ENCODE results near the gene LHFPL4. TPM values are rescaled to one million over a fixed set of nuclear protein-coding genes. Genes with fewer than 3 reads are reported as not detected.

Gene LHFPL4
- total and polyA plus RNA-seq, 7 experiments from 2014 or later: 0.08 to 0.13 TPM; not detected in 5

DNA sequence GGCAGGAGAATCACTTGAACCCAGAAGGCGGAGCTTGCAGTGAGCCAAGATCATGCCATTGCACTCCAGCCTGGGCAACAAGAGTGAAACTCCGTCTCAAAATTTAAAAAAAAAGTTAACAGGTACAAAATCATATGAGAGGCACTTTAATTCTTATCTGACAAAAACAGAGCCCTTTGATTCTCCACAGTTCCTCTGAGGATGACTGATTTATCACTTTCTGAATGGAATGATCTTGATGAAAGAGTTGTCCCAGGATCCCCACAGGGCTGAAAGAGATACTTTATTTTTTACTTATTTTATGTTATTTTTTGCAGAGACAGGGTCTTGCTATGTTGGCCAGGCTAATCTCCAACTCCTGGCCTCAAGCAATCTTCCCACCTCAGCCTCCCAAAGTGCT, 4.0 kb downstream of the LHFPL4 start:
- H3K4me3 Mint-ChIP-seq: no peak overlapping the region
- peaks cover 2 to 13% (median 10%) of the 10 kb centered on the region in 7 donors for H3K4me1 Mint-ChIP-seq
- no peak overlapping the region for H3K27ac Mint-ChIP-seq
- H3K36me3 ChIP-seq (ENCODE audit: control insufficient read depth in 2 of 3, insufficient read depth in 3 of 3, low read length in 3 of 3): no peaks in the 10 kb centered on the region
- H3K36me3 Mint-ChIP-seq: peaks cover 3 to 11% (median 5%) of the 10 kb centered on the region in 5 donors
- ATAC-seq (no peak), DNase-seq (no peak)
- H3K9me3 Mint-ChIP-seq: peaks cover 0 to 24% (median 7%) of the 10 kb centered on the region in 11 donors
- ChIA-PET POLR2A (no interaction called here), CTCF (no interaction called here)
- intact Hi-C loops (cut with micrococcal nuclease): no loop called here
- no peak overlapping the region for H3K27ac ChIP-seq (ENCODE audit: low read depth, low read length)
- no peaks in the 10 kb centered on the region for H3K4me1 ChIP-seq (ENCODE audit: control insufficient read depth in 2 of 2, insufficient read depth in 2 of 2, low read length in 2 of 2)
- H3K9me3 ChIP-seq (ENCODE audit: control insufficient read depth in 2 of 3, low read length in 3 of 3): no peaks in the 10 kb centered on the region
- no peak overlapping the region for H3K4me3 ChIP-seq (ENCODE audit: low read length)
- H3K27me3 ChIP-seq (ENCODE audit: control insufficient read depth in 2 of 2, insufficient read depth in 2 of 2, low read length in 2 of 2): no peaks in the 10 kb centered on the region
- H3K27me3 Mint-ChIP-seq: peaks cover 31 to 85% (median 68%) of the 10 kb centered on the region in 5 donors

- DNase-seq (no peak), ATAC-seq (no peak)
- intact Hi-C loops (cut with micrococcal nuclease): no loop called here
- ChIA-PET CTCF (interaction anchor here (0.6 kb wide), 1 partner anchor 8 kb away, joined by 3 read pairs; no protein-coding TSS in a partner anchor), POLR2A (no interaction called here)
- no peaks in the 10 kb centered on the region for H3K4me1 ChIP-seq (ENCODE audit: control insufficient read depth in 2 of 2, insufficient read depth in 2 of 2, low read length in 2 of 2)
- no peak overlapping the region for H3K27ac Mint-ChIP-seq
- no peak overlapping the region for H3K4me3 ChIP-seq (ENCODE audit: low read length)
- H3K9me3 Mint-ChIP-seq: peaks cover 0 to 26% (median 7%) of the 10 kb centered on the region in 11 donors
- H3K36me3 ChIP-seq (ENCODE audit: control insufficient read depth in 2 of 3, insufficient read depth in 3 of 3, low read length in 3 of 3): no peaks in the 10 kb centered on the region
- no peaks in the 10 kb centered on the region for H3K9me3 ChIP-seq (ENCODE audit: control insufficient read depth in 2 of 3, low read length in 3 of 3)
- H3K27me3 ChIP-seq (ENCODE audit: control insufficient read depth in 2 of 2, insufficient read depth in 2 of 2, low read length in 2 of 2): no peaks in the 10 kb centered on the region
- H3K27ac ChIP-seq (ENCODE audit: low read depth, low read length): no peak overlapping the region
- peaks cover 2 to 13% (median 10%) of the 10 kb centered on the region in 7 donors for H3K4me1 Mint-ChIP-seq
- H3K4me3 Mint-ChIP-seq: no peak overlapping the region
- H3K27me3 Mint-ChIP-seq: peaks cover 25 to 83% (median 68%) of the 10 kb centered on the region in 5 donors
- peaks cover 3 to 11% (median 5%) of the 10 kb centered on the region in 5 donors for H3K36me3 Mint-ChIP-seq
Measured at GRCh38 chr3:9548991-9549390, 4.6 kb downstream of the LHFPL4 start.

GRCh38 chr3:9542182-9542581, 11.4 kb downstream of the LHFPL4 start:
- CTCF ChIA-PET: no interaction called here

GRCh38 chr3:9536212-9536611, 17.4 kb downstream of the LHFPL4 start:
- CTCF ChIA-PET: no interaction called here

More at GRCh38 chr3:9542182-9542581, 11.4 kb downstream of the LHFPL4 start:
- H3K36me3 Mint-ChIP-seq: peaks cover 0 to 5% (median 0%) of the 10 kb centered on the region in 5 donors
- Histone ChIP-seq H3K4me3 (ENCODE audit: low read length) (no peak overlapping the region), H3K4me1 (ENCODE audit: control insufficient read depth in 2 of 2, insufficient read depth in 2 of 2, low read length in 2 of 2) (no peaks in the 10 kb centered on the region), H3K9me3 (ENCODE audit: control insufficient read depth in 2 of 3, low read length in 3 of 3) (no peaks in the 10 kb centered on the region), H3K36me3 (ENCODE audit: control insufficient read depth in 2 of 3, insufficient read depth in 3 of 3, low read length in 3 of 3) (no peaks in the 10 kb centered on the region), H3K27ac (ENCODE audit: low read depth, low read length) (no peak overlapping the region), H3K27me3 (ENCODE audit: control insufficient read depth in 2 of 2, insufficient read depth in 2 of 2, low read length in 2 of 2) (no peaks in the 10 kb centered on the region)
- H3K4me3 Mint-ChIP-seq: no peak overlapping the region
- intact Hi-C loops (cut with micrococcal nuclease): no loop called here
- POLR2A ChIA-PET: no interaction called here
- no peak for DNase-seq
- H3K27ac Mint-ChIP-seq: no peak overlapping the region
- H3K4me1 Mint-ChIP-seq: no peaks in the 10 kb centered on the region
- H3K9me3 Mint-ChIP-seq: peaks cover 0 to 13% (median 0%) of the 10 kb centered on the region in 11 donors
- H3K27me3 Mint-ChIP-seq: peaks cover 0 to 27% (median 22%) of the 10 kb centered on the region in 5 donors
- ATAC-seq: no peak

DNA sequence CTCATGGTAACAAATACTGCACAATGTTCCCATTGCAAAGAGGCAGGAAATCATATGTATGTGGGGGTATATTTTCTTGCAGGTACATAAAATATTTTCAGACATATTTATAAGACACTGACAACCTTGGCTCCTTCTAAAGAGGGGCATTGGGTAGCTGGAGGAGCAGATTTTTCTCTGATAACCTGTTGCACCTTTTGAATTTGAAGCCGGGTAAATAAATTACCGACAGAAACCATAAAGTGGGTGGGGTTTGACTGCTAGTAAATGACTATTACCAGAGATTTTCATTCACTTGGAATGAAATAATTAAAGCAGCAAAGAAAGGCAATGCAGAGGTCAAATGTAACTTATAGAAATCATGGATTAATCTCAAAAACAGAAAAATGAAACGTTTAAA, 19.2 kb downstream of the LHFPL4 start:
- Histone ChIP-seq H3K4me3 (ENCODE audit: low read length) (no peak overlapping the region), H3K27ac (ENCODE audit: low read depth, low read length) (no peak overlapping the region), H3K9me3 (ENCODE audit: control insufficient read depth in 2 of 3, low read length in 3 of 3) (no peaks in the 10 kb centered on the region), H3K36me3 (ENCODE audit: control insufficient read depth in 2 of 3, insufficient read depth in 3 of 3, low read length in 3 of 3) (no peaks in the 10 kb centered on the region), H3K4me1 (ENCODE audit: control insufficient read depth in 2 of 2, insufficient read depth in 2 of 2, low read length in 2 of 2) (no peaks in the 10 kb centered on the region), H3K27me3 (ENCODE audit: control insufficient read depth in 2 of 2, insufficient read depth in 2 of 2, low read length in 2 of 2) (no peaks in the 10 kb centered on the region)
- intact Hi-C loops (cut with micrococcal nuclease): no loop called here
- DNase-seq (no peak), ATAC-seq (no peak)
- Mint-ChIP-seq H3K27ac (no peak overlapping the region), H3K9me3 (no peaks in the 10 kb centered on the region), H3K36me3 (no peaks in the 10 kb centered on the region), H3K27me3 (peaks cover 10 to 24% (median 20%) of the 10 kb centered on the region in 5 donors), H3K4me1 (no peaks in the 10 kb centered on the region), H3K4me3 (no peak overlapping the region)
- ChIA-PET POLR2A (no interaction called here), CTCF (no interaction called here)

More at GRCh38 chr3:9536212-9536611, 17.4 kb downstream of the LHFPL4 start:
- intact Hi-C loops (cut with micrococcal nuclease): no loop called here
- Mint-ChIP-seq H3K4me1 (no peaks in the 10 kb centered on the region), H3K36me3 (no peaks in the 10 kb centered on the region), H3K4me3 (no peak overlapping the region), H3K27me3 (peaks cover 5 to 25% (median 17%) of the 10 kb centered on the region in 5 donors), H3K9me3 (peaks cover 0 to 1% (median 0%) of the 10 kb centered on the region in 11 donors), H3K27ac (no peak overlapping the region)
- POLR2A ChIA-PET: no interaction called here
- H3K4me1 ChIP-seq (ENCODE audit: control insufficient read depth in 2 of 2, insufficient read depth in 2 of 2, low read length in 2 of 2): no peaks in the 10 kb centered on the region
- H3K4me3 ChIP-seq (ENCODE audit: low read length): no peak overlapping the region
- ATAC-seq: no peak
- DNase-seq: no peak
- H3K9me3 ChIP-seq (ENCODE audit: control insufficient read depth in 2 of 3, low read length in 3 of 3): no peaks in the 10 kb centered on the region
- H3K27me3 ChIP-seq (ENCODE audit: control insufficient read depth in 2 of 2, insufficient read depth in 2 of 2, low read length in 2 of 2): no peaks in the 10 kb centered on the region
- no peak overlapping the region for H3K27ac ChIP-seq (ENCODE audit: low read depth, low read length)
- H3K36me3 ChIP-seq (ENCODE audit: control insufficient read depth in 2 of 3, insufficient read depth in 3 of 3, low read length in 3 of 3): no peaks in the 10 kb centered on the region

DNA sequence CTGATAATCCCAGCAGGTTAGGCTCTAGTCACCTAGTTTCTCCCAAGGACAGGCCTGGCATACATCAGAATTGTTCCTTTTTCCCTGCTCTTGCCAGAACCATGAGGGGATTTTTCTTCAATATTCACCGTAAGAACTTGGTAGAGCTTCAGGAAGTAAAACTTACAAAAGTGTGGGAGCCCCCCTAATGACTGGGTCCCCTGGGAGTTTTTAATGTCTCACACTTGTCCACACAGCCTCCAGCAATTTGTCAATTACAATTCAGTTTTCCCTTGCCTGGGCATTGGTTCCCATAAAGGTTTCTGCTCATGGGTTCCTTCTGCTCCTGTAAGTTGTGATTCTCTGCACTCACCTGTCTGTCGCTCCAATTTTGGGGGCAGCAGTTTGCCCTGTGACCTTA, 28.5 kb downstream of the LHFPL4 start:
- POLR2A ChIA-PET: no interaction called here
- H3K9me3 Mint-ChIP-seq: peaks cover 0 to 13% (median 6%) of the 10 kb centered on the region in 11 donors
- peaks cover 0 to 11% (median 0%) of the 10 kb centered on the region in 5 donors for H3K36me3 Mint-ChIP-seq
- no peak overlapping the region for H3K4me3 Mint-ChIP-seq
- no peak for ATAC-seq
- Histone ChIP-seq H3K9me3 (ENCODE audit: control insufficient read depth in 2 of 3, low read length in 3 of 3) (no peaks in the 10 kb centered on the region), H3K4me1 (ENCODE audit: control insufficient read depth in 2 of 2, insufficient read depth in 2 of 2, low read length in 2 of 2) (no peaks in the 10 kb centered on the region), H3K4me3 (ENCODE audit: low read length) (no peak overlapping the region), H3K36me3 (ENCODE audit: control insufficient read depth in 2 of 3, insufficient read depth in 3 of 3, low read length in 3 of 3) (no peaks in the 10 kb centered on the region), H3K27ac (ENCODE audit: low read depth, low read length) (no peak overlapping the region), H3K27me3 (ENCODE audit: control insufficient read depth in 2 of 2, insufficient read depth in 2 of 2, low read length in 2 of 2) (no peaks in the 10 kb centered on the region)
- H3K4me1 Mint-ChIP-seq: no peaks in the 10 kb centered on the region
- CTCF ChIA-PET: no interaction called here
- H3K27ac Mint-ChIP-seq: no peak overlapping the region
- H3K27me3 Mint-ChIP-seq: peaks cover 22 to 48% (median 43%) of the 10 kb centered on the region in 5 donors
- intact Hi-C loops (cut with micrococcal nuclease): no loop called here
- DNase-seq: no peak

DNA sequence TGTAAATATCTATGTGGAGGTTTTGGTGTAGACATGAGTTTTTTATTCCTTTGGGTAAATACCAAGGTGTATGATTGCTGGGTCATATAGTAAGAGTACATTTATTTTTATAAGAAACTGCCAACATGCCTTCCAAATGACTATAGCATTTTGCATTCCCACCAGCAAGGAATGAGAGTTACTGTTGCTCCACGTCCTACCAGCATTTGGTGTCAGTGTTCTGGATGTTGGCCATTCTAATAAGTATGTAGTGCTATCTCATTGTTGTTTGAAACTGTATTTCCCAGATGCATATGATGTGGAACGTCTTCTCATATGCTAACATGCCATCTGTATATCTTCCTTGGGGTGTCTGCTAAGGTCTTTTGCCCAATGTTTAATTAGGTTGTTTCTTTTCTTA, 38.7 kb downstream of the LHFPL4 start:
- CTCF ChIA-PET: no interaction called here
- Histone ChIP-seq H3K4me3 (ENCODE audit: low read length) (no peak overlapping the region), H3K27ac (ENCODE audit: low read depth, low read length) (no peak overlapping the region), H3K36me3 (ENCODE audit: control insufficient read depth in 2 of 3, insufficient read depth in 3 of 3, low read length in 3 of 3) (no peaks in the 10 kb centered on the region), H3K4me1 (ENCODE audit: control insufficient read depth in 2 of 2, insufficient read depth in 2 of 2, low read length in 2 of 2) (no peaks in the 10 kb centered on the region), H3K9me3 (ENCODE audit: control insufficient read depth in 2 of 3, low read length in 3 of 3) (no peaks in the 10 kb centered on the region), H3K27me3 (ENCODE audit: control insufficient read depth in 2 of 2, insufficient read depth in 2 of 2, low read length in 2 of 2) (no peaks in the 10 kb centered on the region)
- Mint-ChIP-seq H3K27ac (no peak overlapping the region), H3K27me3 (peaks cover 8 to 21% (median 10%) of the 10 kb centered on the region in 5 donors), H3K9me3 (peaks cover 0 to 4% (median 0%) of the 10 kb centered on the region in 11 donors), H3K36me3 (no peaks in the 10 kb centered on the region), H3K4me1 (no peaks in the 10 kb centered on the region), H3K4me3 (no peak overlapping the region)
- intact Hi-C loops (cut with micrococcal nuclease): no loop called here
- no peak for DNase-seq
- no peak for ATAC-seq
- POLR2A ChIA-PET: no interaction called here
